ENCODE data around the gene LCN10.
"Not testable (repeated sequence)": the region's sequence is repeated elsewhere in the genome, so short reads cannot be mapped to it uniquely, and the experiment has no call there.

LCN10 gene

GRCh38 chr9:136742591-136743391 lies at the start of gene LCN10:
Gene LCN10 (minus strand): TSS chr9:136742940. CDS start chr9:136742903, 37 bp downstream.
- no peak for DNase-seq (ENCODE audit: low spot score)

- peak; percentile 79 for DNase-seq (ENCODE audit: low spot score)
Observed at GRCh38 chr9:136791516-136792276, 49.0 kb upstream of the LCN10 start.

- DNase-seq (ENCODE audit: low spot score): peak; percentile 99
Observed at GRCh38 chr9:136790640-136791515, 48.1 kb upstream of the LCN10 start, which contains the start of gene TMEM141. Gene TMEM141 (plus strand): TSS chr9:136791344. CDS start chr9:136791371, 27 bp downstream.

GRCh38 chr9:136789523-136789937 lies 46.8 kb upstream of the LCN10 start:
- DNase-seq (ENCODE audit: low spot score): no peak

GRCh38 chr9:136788644-136789522 lies 46.1 kb upstream of the LCN10 start:
- not testable (repeated sequence) for DNase-seq (ENCODE audit: low spot score)

GRCh38 chr9:136787690-136788400 lies 45.1 kb upstream of the LCN10 start:
- DNase-seq (ENCODE audit: low spot score): peak; percentile 76

- DNase-seq (ENCODE audit: low spot score): not testable (repeated sequence)
Observed at GRCh38 chr9:136786983-136787382, 44.2 kb upstream of the LCN10 start.

- no peak for DNase-seq (ENCODE audit: low spot score)
Observed at GRCh38 chr9:136786451-136786850, 43.7 kb upstream of the LCN10 start.

GRCh38 chr9:136785565-136786355 lies 43.0 kb upstream of the LCN10 start:
- DNase-seq (ENCODE audit: low spot score): not testable (repeated sequence)

GRCh38 chr9:136784997-136785361 lies 42.2 kb upstream of the LCN10 start:
- DNase-seq (ENCODE audit: low spot score): no peak

- DNase-seq (ENCODE audit: low spot score): peak; percentile 28
Observed at GRCh38 chr9:136784249-136784996, 41.7 kb upstream of the LCN10 start.

- no peak for DNase-seq (ENCODE audit: low spot score)
Observed at GRCh38 chr9:136782452-136782851, 39.7 kb upstream of the LCN10 start.

- DNase-seq (ENCODE audit: low spot score): no peak
Observed at GRCh38 chr9:136779808-136780207, 37.1 kb upstream of the LCN10 start.

GRCh38 chr9:136777359-136777758 lies 34.6 kb upstream of the LCN10 start:
- DNase-seq (ENCODE audit: low spot score): no peak

- no peak for DNase-seq (ENCODE audit: low spot score)
Observed at GRCh38 chr9:136776947-136777346, 34.2 kb upstream of the LCN10 start.

GRCh38 chr9:136775191-136775590 lies 32.5 kb upstream of the LCN10 start:
- DNase-seq (ENCODE audit: low spot score): no peak

- DNase-seq (ENCODE audit: low spot score): no peak
Observed at GRCh38 chr9:136774416-136775045, 31.8 kb upstream of the LCN10 start.

GRCh38 chr9:136773386-136774044 lies 30.8 kb upstream of the LCN10 start:
- DNase-seq (ENCODE audit: low spot score): no peak
